HCT116 (cell line): ENCODE data around the gene KISS1R. TPM values are rescaled to one million over a fixed set of nuclear protein-coding genes. Genes with fewer than 3 reads are reported as not detected.

Experiments
- ATAC-seq: fragments of 200-7000 bp; cut with Tn5 transposase; 2 replicates; pipeline ENCODE4 v1.9.1; 2020; ENCODE audit warnings: mild to moderate bottlenecking, moderate library complexity
- BruUV-seq: library from RNA; stranded (reverse); fragments of 400-500 nt; replicated peaks from 2 replicates; lab custom pipeline; 2021; lab: Mats Ljungman, UMichigan
- CTCF ChIA-PET: fragments of 300-600 bp; sonication (Branson Sonifier 250); formaldehyde crosslinking; loops from one replicate; lab custom pipeline; 2021; ENCODE audit warnings: antibody characterized with exemption; lab: Charles Lee
- POLR2A ChIA-PET: fragments of 300-600, 350-600 bp; sonication (Branson Sonifier 250); formaldehyde crosslinking; loops from one replicate; lab custom pipeline; 2021; ENCODE audit warnings: antibody characterized with exemption; lab: Charles Lee
- RAD21 ChIA-PET, 2 experiments: fragments of 300-600 bp; sonication (Branson Sonifier 250); formaldehyde crosslinking; loops; one replicate each; lab custom pipeline; 2023; ENCODE audit warnings: low total read pairs in 2 of 2; ENCODE audit not compliant: uncharacterized antibody in 2 of 2, unreplicated experiment in 2 of 2, low non-redundant PET in 1 of 2; lab: Charles Lee
- DNase-seq: peaks from one replicate; pipeline ENCODE4 v3.0.0-alpha.2; 2010; ENCODE audit warnings: low read depth, low spot score
- H2AFZ ChIP-seq: fragments of 200-600 bp; shearing (Covaris generic), sonication (generic); 2 replicates; pipeline ENCODE4 v1.6.1; 2017; ENCODE audit warnings: low read depth, mixed run types, mixed read lengths, antibody characterized with exemption, low read length; ENCODE audit not compliant: poor library complexity, severe bottlenecking
- H3K27ac ChIP-seq: 2 replicates; pipeline ENCODE4 v1.5.1; 2012; ENCODE audit warnings: low read depth, low read length
- H3K27me3 ChIP-seq: fragments of 200-600 bp; sonication (generic); 2 replicates; pipeline ENCODE4 v1.6.1; 2016; ENCODE audit warnings: mixed run types, low read length, mixed read lengths; ENCODE audit not compliant: insufficient read depth
- H3K36me3 ChIP-seq, 2 experiments: fragments of 200-500 bp in 1 of 2; fragments of 200-600 bp in 1 of 2; sonication (Bioruptor generic) in 1 of 2; sonication (generic) in 1 of 2; 2 replicates each; pipeline versions ENCODE4 v1.5.1 to v1.6.1; 2014 to 2016; ENCODE audit warnings: low read length in 2 of 2, inconsistent platforms in 1 of 2, mixed read lengths in 1 of 2, mixed run types in 1 of 2; ENCODE audit not compliant: insufficient read depth in 2 of 2, control insufficient read depth in 1 of 2
- H3K4me1 ChIP-seq, 2 experiments: fragments of 200-600 bp in 1 of 2; sonication (generic) in 1 of 2; 2 replicates each; pipeline versions ENCODE4 v1.5.1 to v1.6.1; 2012 to 2017; ENCODE audit warnings: low read length in 2 of 2, inconsistent platforms in 1 of 2, mild to moderate bottlenecking in 1 of 2, mixed read lengths in 1 of 2, mixed run types in 1 of 2, moderate library complexity in 1 of 2; ENCODE audit not compliant: insufficient read depth in 2 of 2, control insufficient read depth in 1 of 2
- H3K4me2 ChIP-seq: fragments of 200-600 bp; sonication (generic); 2 replicates; pipeline ENCODE4 v1.6.1; 2017; ENCODE audit warnings: mixed run types, low read length, mixed read lengths
- H3K4me3 ChIP-seq, 2 experiments: fragments of 200-600 bp in 1 of 2; sonication (generic) in 1 of 2; replicated peaks in 1 of 2; 2 replicates each; pipeline ENCODE4 v1.5.1; 2011 to 2016; ENCODE audit warnings: low read length in 2 of 2, control low read depth in 1 of 2, low read depth in 1 of 2, mild to moderate bottlenecking in 1 of 2, mixed read lengths in 1 of 2, mixed run types in 1 of 2
- H3K79me2 ChIP-seq: fragments of 200-600 bp; sonication (generic); 2 replicates; pipeline ENCODE4 v1.6.1; 2017; ENCODE audit warnings: mild to moderate bottlenecking, mixed run types, low read length, moderate library complexity, mixed read lengths; ENCODE audit not compliant: insufficient read depth
- H3K9ac ChIP-seq: fragments of 200-600 bp; sonication (generic); 2 replicates; pipeline ENCODE4 v1.6.1; 2016; ENCODE audit warnings: low read length, mixed read lengths
- H3K9me2 ChIP-seq: fragments of 200-600 bp; sonication (generic), shearing (Covaris generic); 2 replicates; pipeline ENCODE4 v1.6.1; 2017; ENCODE audit warnings: mixed run types, mild to moderate bottlenecking, moderate library complexity; ENCODE audit not compliant: insufficient read depth
- H3K9me3 ChIP-seq, 2 experiments: fragments of 200-500 bp in 1 of 2; fragments of 200-600 bp in 1 of 2; sonication (Bioruptor generic) in 1 of 2; sonication (generic) in 1 of 2; 2 replicates each; pipeline ENCODE4 v1.6.1; 2014 to 2017; ENCODE audit warnings: low read length in 2 of 2, mixed read lengths in 2 of 2, inconsistent platforms in 1 of 2, low read depth in 1 of 2, mild to moderate bottlenecking in 1 of 2, mixed run types in 1 of 2, moderate library complexity in 1 of 2; ENCODE audit not compliant: control insufficient read depth in 1 of 2, insufficient read depth in 1 of 2
- H4K20me1 ChIP-seq: fragments of 200-600 bp; sonication (generic), shearing (Covaris generic); 2 replicates; pipeline ENCODE4 v1.6.1; 2017; ENCODE audit warnings: mixed run types, mild to moderate bottlenecking, moderate library complexity; ENCODE audit not compliant: insufficient read depth
- YY1 ChIP-seq: IDR thresholded peaks from 2 replicates; pipeline ENCODE4 v1.6.1; 2011; ENCODE audit warnings: low read length, low read depth, moderate library complexity, mild to moderate bottlenecking; ENCODE audit not compliant: insufficient replicate concordance; ENCODE audit errors: extremely low read depth
- intact Hi-C: fragments of 100-400 bp; cut with micrococcal nuclease; formaldehyde crosslinking; loops from 2 replicates; pipeline ENCODE4 v1.10.0; 2022
- total RNA-seq: library from RNA; stranded (reverse); gene quantifications from one replicate; pipeline ENCODE4 v1.2.1, GENCODE V29; 2021; ENCODE audit not compliant: unreplicated experiment
- TF ChIP-seq, protein P1 (sequence below): IDR thresholded peaks from 2 replicates; pipeline ENCODE4 v1.6.1; 2012; ENCODE audit warnings: low read depth

The KISS1R gene
- total RNA-seq, 1 experiment from 2014 or later = 5.9 TPM

DNA sequence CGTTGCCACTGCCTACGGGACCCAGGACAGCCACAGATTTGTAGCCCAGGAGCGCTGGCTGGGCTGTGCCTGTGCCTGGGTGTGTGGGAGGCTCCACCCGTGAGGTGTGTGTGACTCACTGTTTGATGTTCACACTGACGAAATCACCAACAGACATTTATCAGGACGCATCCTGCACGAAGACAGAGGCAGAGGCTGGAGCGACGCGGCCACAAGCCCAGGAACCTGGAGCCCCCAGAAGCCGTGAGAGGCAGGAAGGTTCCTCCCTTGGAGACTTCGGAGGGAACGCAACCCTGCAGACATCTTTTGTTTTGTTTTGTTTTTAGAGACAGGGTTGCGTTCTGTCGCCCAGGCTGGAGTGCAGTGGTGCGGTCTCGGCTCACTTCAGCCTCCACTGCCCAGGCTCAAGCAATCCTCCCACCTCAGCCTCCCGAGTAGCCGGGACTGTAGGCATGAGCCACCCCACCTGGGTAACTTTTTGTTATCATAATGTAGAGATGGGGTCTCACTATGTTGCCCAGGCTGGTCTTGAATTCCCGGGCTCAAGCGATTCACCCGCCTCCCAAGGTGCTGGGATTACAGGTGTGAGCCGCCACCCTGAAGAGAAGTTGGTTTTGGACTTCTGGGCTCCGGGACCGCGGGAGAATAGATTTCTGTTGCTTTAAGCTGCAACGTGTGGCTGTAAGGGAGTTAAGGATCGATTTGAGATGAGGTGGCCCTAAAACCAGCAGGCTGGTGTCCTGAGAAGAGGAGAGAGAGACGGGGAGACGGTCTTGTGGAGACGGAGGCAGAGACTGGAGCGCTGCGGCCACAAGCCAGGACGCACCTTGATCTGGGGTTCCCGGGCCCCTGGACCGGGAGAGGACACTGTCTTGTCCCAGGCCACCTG is 42.1 kb downstream of the KISS1R start:
- Histone ChIP-seq H3K36me3 (peaks cover 0 to 4% of the 10 kb centered on the region in 2 experiments; a peak in 1 of 4 replicates), H3K9ac (peak overlapping the region; percentile 9; the same call in 1 of the 2 replicates), H3K4me3 (peak overlapping the region in 1 of 2 experiments; percentile 3; a peak in 1 of 4 replicates), H3K9me2 (no peaks in the 10 kb centered on the region), H3K9me3 (no peaks in the 10 kb centered on the region), H3K4me2 (peak overlapping the region; percentile 50), H2AFZ (no peak overlapping the region), H3K27ac (no peak overlapping the region), H3K79me2 (peaks cover 6% of the 10 kb centered on the region; the same call in 1 of the 2 replicates), H3K4me1 (peaks cover 52 to 82% of the 10 kb centered on the region in 2 experiments), H4K20me1 (no peaks in the 10 kb centered on the region), H3K27me3 (no peaks in the 10 kb centered on the region)
- POLR2A ChIA-PET = interaction anchor here (1.3 kb wide), 1 partner anchor 25 kb away, joined by 3 read pairs; the partner anchor contains the start of gene WDR18
- peak; percentile 63 for ATAC-seq
- peak; percentile 41 for DNase-seq
- no TSS peak for BruUV-seq
- peak; percentile 43 for TF ChIP-seq YY1
- TF ChIP-seq, protein P1, sequence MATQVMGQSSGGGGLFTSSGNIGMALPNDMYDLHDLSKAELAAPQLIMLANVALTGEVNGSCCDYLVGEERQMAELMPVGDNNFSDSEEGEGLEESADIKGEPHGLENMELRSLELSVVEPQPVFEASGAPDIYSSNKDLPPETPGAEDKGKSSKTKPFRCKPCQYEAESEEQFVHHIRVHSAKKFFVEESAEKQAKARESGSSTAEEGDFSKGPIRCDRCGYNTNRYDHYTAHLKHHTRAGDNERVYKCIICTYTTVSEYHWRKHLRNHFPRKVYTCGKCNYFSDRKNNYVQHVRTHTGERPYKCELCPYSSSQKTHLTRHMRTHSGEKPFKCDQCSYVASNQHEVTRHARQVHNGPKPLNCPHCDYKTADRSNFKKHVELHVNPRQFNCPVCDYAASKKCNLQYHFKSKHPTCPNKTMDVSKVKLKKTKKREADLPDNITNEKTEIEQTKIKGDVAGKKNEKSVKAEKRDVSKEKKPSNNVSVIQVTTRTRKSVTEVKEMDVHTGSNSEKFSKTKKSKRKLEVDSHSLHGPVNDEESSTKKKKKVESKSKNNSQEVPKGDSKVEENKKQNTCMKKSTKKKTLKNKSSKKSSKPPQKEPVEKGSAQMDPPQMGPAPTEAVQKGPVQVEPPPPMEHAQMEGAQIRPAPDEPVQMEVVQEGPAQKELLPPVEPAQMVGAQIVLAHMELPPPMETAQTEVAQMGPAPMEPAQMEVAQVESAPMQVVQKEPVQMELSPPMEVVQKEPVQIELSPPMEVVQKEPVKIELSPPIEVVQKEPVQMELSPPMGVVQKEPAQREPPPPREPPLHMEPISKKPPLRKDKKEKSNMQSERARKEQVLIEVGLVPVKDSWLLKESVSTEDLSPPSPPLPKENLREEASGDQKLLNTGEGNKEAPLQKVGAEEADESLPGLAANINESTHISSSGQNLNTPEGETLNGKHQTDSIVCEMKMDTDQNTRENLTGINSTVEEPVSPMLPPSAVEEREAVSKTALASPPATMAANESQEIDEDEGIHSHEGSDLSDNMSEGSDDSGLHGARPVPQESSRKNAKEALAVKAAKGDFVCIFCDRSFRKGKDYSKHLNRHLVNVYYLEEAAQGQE = no peak
- CTCF ChIA-PET = interaction anchor here (0.9 kb wide), 1 partner anchor 12 kb away, joined by 3 read pairs; no protein-coding TSS in a partner anchor
- intact Hi-C loops = no loop called here
- RAD21 ChIA-PET = no interaction called here
